HT-29 (cell line): ENCODE data around the gene ESRRA. TPM values are rescaled to one million over a fixed set of nuclear protein-coding genes. Genes with fewer than 3 reads are reported as not detected.

Experiments
- DNase-seq: peaks from one replicate; pipeline ENCODE4 v3.0.0-alpha.2; 2015; ENCODE audit warnings: low spot score
- total RNA-seq: library from RNA; depleted of rRNA; stranded (reverse); fragments of >200 nt; shearing (Covaris generic); gene quantifications from 2 replicates; pipeline ENCODE4 v1.2.3, GENCODE V29; 2014; rRNA removed

The ESRRA gene
- 180 TPM in 2 replicates for total RNA-seq

- DNase-seq = peak; percentile 99
Observed at GRCh38 chr11:64305075-64305690, at the start of gene ESRRA. ESRRA (plus strand) TSS chr11:64305524; CDS start chr11:64307180, 1,656 bp downstream.

GRCh38 chr11:64256300-64256699 lies 49.0 kb upstream of the ESRRA start:
- DNase-seq = no peak

- no peak for DNase-seq
Observed at GRCh38 chr11:64258356-64258755, 47.0 kb upstream of the ESRRA start.

- DNase-seq = no peak
Observed at GRCh38 chr11:64258946-64259532, 46.3 kb upstream of the ESRRA start.

- no peak for DNase-seq
Observed at GRCh38 chr11:64259533-64260067, 45.7 kb upstream of the ESRRA start.

- no peak for DNase-seq
Observed at GRCh38 chr11:64260147-64260708, 45.1 kb upstream of the ESRRA start.

GRCh38 chr11:64261556-64262080 lies 43.7 kb upstream of the ESRRA start:
- no peak for DNase-seq

- DNase-seq = no peak
Observed at GRCh38 chr11:64262271-64263002, 42.9 kb upstream of the ESRRA start.

GRCh38 chr11:64263021-64263946 lies 42.0 kb upstream of the ESRRA start:
- DNase-seq = no peak

GRCh38 chr11:64263947-64264317 lies 41.4 kb upstream of the ESRRA start:
- no peak for DNase-seq

GRCh38 chr11:64264371-64264852 lies 40.9 kb upstream of the ESRRA start:
- DNase-seq = no peak

- no peak for DNase-seq
Observed at GRCh38 chr11:64265176-64266160, 39.9 kb upstream of the ESRRA start.

GRCh38 chr11:64266339-64266738 lies 39.0 kb upstream of the ESRRA start:
- no peak for DNase-seq

GRCh38 chr11:64267207-64267945 lies 37.9 kb upstream of the ESRRA start:
- DNase-seq = peak; percentile 65

- no peak for DNase-seq
Observed at GRCh38 chr11:64268025-64268892, 37.1 kb upstream of the ESRRA start.

- DNase-seq = peak; percentile 76
Observed at GRCh38 chr11:64268893-64269539, 36.3 kb upstream of the ESRRA start.

- DNase-seq = peak; percentile 99
Observed at GRCh38 chr11:64269540-64270220, 35.6 kb upstream of the ESRRA start.
